Breast epithelium (tissue), 3 donors: Measurements from ENCODE around the gene DCAF8.

Source experiments
- CTCF ChIP-seq, 3 donors: fragments of 450-650 bp; IDR thresholded peaks; one replicate each; pipeline ENCODE4 v1.5.1; 2016 to 2017; ENCODE audit warnings: antibody characterized with exemption in 3 of 3, mild to moderate bottlenecking in 3 of 3, moderate library complexity in 3 of 3
- POLR2A ChIP-seq: fragments of 450-650 bp; IDR thresholded peaks from one replicate; pipeline ENCODE4 v1.6.1; 2016; ENCODE audit warnings: antibody characterized with exemption, mild to moderate bottlenecking, moderate library complexity

GRCh38 chr1:160282807-160283206 is 20.5 kb upstream of the DCAF8 start:
- TF ChIP-seq CTCF (IDR thresholded peaks at IDR 0.05) (no peak), POLR2A (no peak)
